NT2/D1 (cell line): Measurements from ENCODE around the gene TMEM244.

ENCODE experiments used
- DNase-seq: peaks from one replicate; pipeline ENCODE4 v3.0.0-alpha.2; 2011; ENCODE audit warnings: low read depth, low spot score
- H3K27me3 ChIP-seq: 2 replicates; pipeline ENCODE4 v1.6.0; 2011; ENCODE audit warnings: mild to moderate bottlenecking; ENCODE audit not compliant: insufficient read length, insufficient read depth
- H3K36me3 ChIP-seq: 2 replicates; pipeline ENCODE4 v1.6.1; 2011; ENCODE audit warnings: mild to moderate bottlenecking, low read length, mixed read lengths; ENCODE audit not compliant: insufficient read depth, insufficient read length
- H3K4me1 ChIP-seq: 2 replicates; pipeline ENCODE4 v1.5.1; 2011; ENCODE audit not compliant: insufficient read depth, insufficient read length
- H3K4me3 ChIP-seq: 2 replicates; pipeline ENCODE4 v1.5.1; 2011; ENCODE audit warnings: low read depth; ENCODE audit not compliant: insufficient read length
- H3K9ac ChIP-seq: 2 replicates; pipeline ENCODE4 v1.6.0; 2011; ENCODE audit warnings: low read depth; ENCODE audit not compliant: insufficient read length
- H3K9me3 ChIP-seq: 2 replicates; pipeline ENCODE4 v1.5.1; 2011; ENCODE audit warnings: mild to moderate bottlenecking, low read length; ENCODE audit not compliant: insufficient read depth
- SUZ12 ChIP-seq: IDR thresholded peaks from 2 replicates; pipeline ENCODE4 v1.6.1; 2011; ENCODE audit not compliant: insufficient read length, insufficient read depth; ENCODE audit errors: extremely low read depth
- YY1 ChIP-seq: IDR thresholded peaks from 2 replicates; pipeline ENCODE4 v1.6.1; 2011; ENCODE audit not compliant: insufficient read length, insufficient read depth
- ZNF274 ChIP-seq: IDR thresholded peaks from 2 replicates; pipeline ENCODE4 v1.6.1; 2011; ENCODE audit warnings: mild to moderate bottlenecking, low read depth, low read length

Gene TMEM244

DNA sequence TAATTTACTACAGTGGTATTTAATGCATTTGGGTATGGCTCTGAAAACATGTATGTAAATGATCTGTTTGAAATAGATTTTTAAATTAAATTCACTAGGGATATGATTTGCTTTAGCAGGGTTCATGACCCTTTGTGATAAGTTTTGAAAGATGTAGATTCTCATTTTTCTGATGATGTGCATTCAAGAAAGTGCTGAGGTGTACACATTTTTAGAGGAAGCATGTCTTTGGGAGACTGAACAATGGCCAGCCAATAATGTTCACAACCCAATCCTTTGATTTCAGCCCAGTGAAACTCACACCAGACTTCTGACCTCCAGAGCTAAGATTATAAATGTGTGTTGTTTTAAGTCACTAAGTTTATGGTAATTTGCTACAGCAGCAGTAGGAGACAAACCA lies 71.1 kb downstream of the TMEM244 start:
- Histone ChIP-seq H3K27me3 (no peaks in the 10 kb centered on the region), H3K9me3 (no peaks in the 10 kb centered on the region), H3K4me3 (no peak overlapping the region), H3K4me1 (no peaks in the 10 kb centered on the region), H3K36me3 (no peaks in the 10 kb centered on the region), H3K9ac (no peak overlapping the region)
- no peak for DNase-seq
- no peak for TF ChIP-seq ZNF274
- no peak for TF ChIP-seq YY1
- no peak for TF ChIP-seq SUZ12

- H3K36me3 ChIP-seq: no peaks in the 10 kb centered on the region
- no peaks in the 10 kb centered on the region for H3K27me3 ChIP-seq
- H3K9ac ChIP-seq: no peak overlapping the region
- no peak for DNase-seq
- H3K4me1 ChIP-seq: no peaks in the 10 kb centered on the region
- TF ChIP-seq ZNF274 (no peak), SUZ12 (no peak), YY1 (no peak)
- H3K4me3 ChIP-seq: no peak overlapping the region
- no peaks in the 10 kb centered on the region for H3K9me3 ChIP-seq
Measured at GRCh38 chr6:129787816-129788215, 73.3 kb downstream of the TMEM244 start.

GRCh38 chr6:129786548-129786947 lies 74.6 kb downstream of the TMEM244 start:
- H3K36me3 ChIP-seq: no peaks in the 10 kb centered on the region
- TF ChIP-seq ZNF274 (no peak), YY1 (no peak), SUZ12 (no peak)
- no peak overlapping the region for H3K4me3 ChIP-seq
- no peaks in the 10 kb centered on the region for H3K4me1 ChIP-seq
- H3K9me3 ChIP-seq: no peaks in the 10 kb centered on the region
- no peak overlapping the region for H3K9ac ChIP-seq
- no peak for DNase-seq
- no peaks in the 10 kb centered on the region for H3K27me3 ChIP-seq

- Histone ChIP-seq H3K9me3 (no peaks in the 10 kb centered on the region), H3K27me3 (no peaks in the 10 kb centered on the region), H3K36me3 (no peaks in the 10 kb centered on the region), H3K4me1 (no peaks in the 10 kb centered on the region), H3K9ac (no peak overlapping the region), H3K4me3 (no peak overlapping the region)
- DNase-seq: no peak
- no peak for TF ChIP-seq ZNF274
- TF ChIP-seq SUZ12: no peak
- no peak for TF ChIP-seq YY1
Measured at GRCh38 chr6:129785756-129786135, 75.4 kb downstream of the TMEM244 start.

- no peak for DNase-seq
- Histone ChIP-seq H3K9me3 (no peaks in the 10 kb centered on the region), H3K4me1 (no peaks in the 10 kb centered on the region), H3K27me3 (no peaks in the 10 kb centered on the region), H3K9ac (no peak overlapping the region), H3K36me3 (no peaks in the 10 kb centered on the region), H3K4me3 (no peak overlapping the region)
- no peak for TF ChIP-seq SUZ12
- no peak for TF ChIP-seq YY1
- no peak for TF ChIP-seq ZNF274
Measured at GRCh38 chr6:129785047-129785755, 75.9 kb downstream of the TMEM244 start.
